HCT116 (cell line): ENCODE results near the gene SUGT1. TPM values are rescaled to one million over a fixed set of nuclear protein-coding genes. Genes with fewer than 3 reads are reported as not detected.

ENCODE experiments used
- ATAC-seq: fragments of 200-7000 bp; cut with Tn5 transposase; 2 replicates; pipeline ENCODE4 v1.9.1; 2020; ENCODE audit warnings: mild to moderate bottlenecking, moderate library complexity
- BruUV-seq: library from RNA; stranded (reverse); fragments of 400-500 nt; replicated peaks from 2 replicates; lab custom pipeline; 2021; lab: Mats Ljungman, UMichigan
- CTCF ChIA-PET: fragments of 300-600 bp; sonication (Branson Sonifier 250); formaldehyde crosslinking; loops from one replicate; lab custom pipeline; 2021; ENCODE audit warnings: antibody characterized with exemption; lab: Charles Lee
- POLR2A ChIA-PET: fragments of 300-600, 350-600 bp; sonication (Branson Sonifier 250); formaldehyde crosslinking; loops from one replicate; lab custom pipeline; 2021; ENCODE audit warnings: antibody characterized with exemption; lab: Charles Lee
- RAD21 ChIA-PET, 2 experiments: fragments of 300-600 bp; sonication (Branson Sonifier 250); formaldehyde crosslinking; loops; one replicate each; lab custom pipeline; 2023; ENCODE audit warnings: low total read pairs in 2 of 2; ENCODE audit not compliant: uncharacterized antibody in 2 of 2, unreplicated experiment in 2 of 2, low non-redundant PET in 1 of 2; lab: Charles Lee
- DNase-seq: peaks from one replicate; pipeline ENCODE4 v3.0.0-alpha.2; 2010; ENCODE audit warnings: low read depth, low spot score
- H2AFZ ChIP-seq: fragments of 200-600 bp; shearing (Covaris generic), sonication (generic); 2 replicates; pipeline ENCODE4 v1.6.1; 2017; ENCODE audit warnings: low read depth, mixed run types, mixed read lengths, antibody characterized with exemption, low read length; ENCODE audit not compliant: poor library complexity, severe bottlenecking
- H3K27ac ChIP-seq: 2 replicates; pipeline ENCODE4 v1.5.1; 2012; ENCODE audit warnings: low read depth, low read length
- H3K27me3 ChIP-seq: fragments of 200-600 bp; sonication (generic); 2 replicates; pipeline ENCODE4 v1.6.1; 2016; ENCODE audit warnings: mixed run types, low read length, mixed read lengths; ENCODE audit not compliant: insufficient read depth
- H3K36me3 ChIP-seq, 2 experiments: fragments of 200-500 bp in 1 of 2; fragments of 200-600 bp in 1 of 2; sonication (Bioruptor generic) in 1 of 2; sonication (generic) in 1 of 2; 2 replicates each; pipeline versions ENCODE4 v1.5.1 to v1.6.1; 2014 to 2016; ENCODE audit warnings: low read length in 2 of 2, inconsistent platforms in 1 of 2, mixed read lengths in 1 of 2, mixed run types in 1 of 2; ENCODE audit not compliant: insufficient read depth in 2 of 2, control insufficient read depth in 1 of 2
- H3K4me1 ChIP-seq, 2 experiments: fragments of 200-600 bp in 1 of 2; sonication (generic) in 1 of 2; 2 replicates each; pipeline versions ENCODE4 v1.5.1 to v1.6.1; 2012 to 2017; ENCODE audit warnings: low read length in 2 of 2, inconsistent platforms in 1 of 2, mild to moderate bottlenecking in 1 of 2, mixed read lengths in 1 of 2, mixed run types in 1 of 2, moderate library complexity in 1 of 2; ENCODE audit not compliant: insufficient read depth in 2 of 2, control insufficient read depth in 1 of 2
- H3K4me2 ChIP-seq: fragments of 200-600 bp; sonication (generic); 2 replicates; pipeline ENCODE4 v1.6.1; 2017; ENCODE audit warnings: mixed run types, low read length, mixed read lengths
- H3K4me3 ChIP-seq, 2 experiments: fragments of 200-600 bp in 1 of 2; sonication (generic) in 1 of 2; replicated peaks in 1 of 2; 2 replicates each; pipeline ENCODE4 v1.5.1; 2011 to 2016; ENCODE audit warnings: low read length in 2 of 2, control low read depth in 1 of 2, low read depth in 1 of 2, mild to moderate bottlenecking in 1 of 2, mixed read lengths in 1 of 2, mixed run types in 1 of 2
- H3K79me2 ChIP-seq: fragments of 200-600 bp; sonication (generic); 2 replicates; pipeline ENCODE4 v1.6.1; 2017; ENCODE audit warnings: mild to moderate bottlenecking, mixed run types, low read length, moderate library complexity, mixed read lengths; ENCODE audit not compliant: insufficient read depth
- H3K9ac ChIP-seq: fragments of 200-600 bp; sonication (generic); 2 replicates; pipeline ENCODE4 v1.6.1; 2016; ENCODE audit warnings: low read length, mixed read lengths
- H3K9me2 ChIP-seq: fragments of 200-600 bp; sonication (generic), shearing (Covaris generic); 2 replicates; pipeline ENCODE4 v1.6.1; 2017; ENCODE audit warnings: mixed run types, mild to moderate bottlenecking, moderate library complexity; ENCODE audit not compliant: insufficient read depth
- H3K9me3 ChIP-seq, 2 experiments: fragments of 200-500 bp in 1 of 2; fragments of 200-600 bp in 1 of 2; sonication (Bioruptor generic) in 1 of 2; sonication (generic) in 1 of 2; 2 replicates each; pipeline ENCODE4 v1.6.1; 2014 to 2017; ENCODE audit warnings: low read length in 2 of 2, mixed read lengths in 2 of 2, inconsistent platforms in 1 of 2, low read depth in 1 of 2, mild to moderate bottlenecking in 1 of 2, mixed run types in 1 of 2, moderate library complexity in 1 of 2; ENCODE audit not compliant: control insufficient read depth in 1 of 2, insufficient read depth in 1 of 2
- H4K20me1 ChIP-seq: fragments of 200-600 bp; sonication (generic), shearing (Covaris generic); 2 replicates; pipeline ENCODE4 v1.6.1; 2017; ENCODE audit warnings: mixed run types, mild to moderate bottlenecking, moderate library complexity; ENCODE audit not compliant: insufficient read depth
- CBX3 ChIP-seq: IDR thresholded peaks from 2 replicates; pipeline ENCODE4 v1.6.1; 2012; ENCODE audit warnings: low read depth
- CEBPB ChIP-seq: IDR thresholded peaks from 2 replicates; pipeline ENCODE4 v1.6.1; 2012; ENCODE audit warnings: low read depth
- EGR1 ChIP-seq: IDR thresholded peaks from 2 replicates; pipeline ENCODE4 v1.6.1; 2012; ENCODE audit warnings: low read depth
- EZH2 ChIP-seq: fragments of 200-600 bp; sonication (generic); IDR thresholded peaks from 2 replicates; pipeline ENCODE4 v1.6.1; 2017; ENCODE audit warnings: antibody characterized with exemption, mixed run types
- EZH2phosphoT487 ChIP-seq: fragments of 200-600 bp; IDR thresholded peaks from 2 replicates; pipeline ENCODE4 v1.6.1; 2018; ENCODE audit warnings: antibody characterized with exemption, borderline replicate concordance
- FOSL1 ChIP-seq: IDR thresholded peaks from 2 replicates; pipeline ENCODE4 v1.6.1; 2012; ENCODE audit warnings: low read depth
- JUND ChIP-seq: IDR thresholded peaks from 2 replicates; pipeline ENCODE4 v1.6.1; 2012
- POLR2A ChIP-seq: IDR thresholded peaks from 2 replicates; pipeline ENCODE4 v1.7.0; 2011; ENCODE audit warnings: borderline replicate concordance; ENCODE audit not compliant: insufficient read depth, insufficient read length; ENCODE audit errors: extremely low read depth
- POLR2AphosphoS5 ChIP-seq: IDR thresholded peaks from 2 replicates; pipeline ENCODE4 v1.6.1; 2011; ENCODE audit warnings: mild to moderate bottlenecking, low read depth, low read length, moderate library complexity
- RAD21 ChIP-seq: IDR thresholded peaks from 2 replicates; pipeline ENCODE4 v1.6.1; 2012; ENCODE audit warnings: low read depth, mild to moderate bottlenecking
- SIN3A ChIP-seq: IDR thresholded peaks from 2 replicates; pipeline ENCODE4 v1.6.1; 2012; ENCODE audit warnings: low read depth
- SRF ChIP-seq: IDR thresholded peaks from 2 replicates; pipeline ENCODE4 v1.6.1; 2012; ENCODE audit warnings: low read depth
- TCF7L2 ChIP-seq: IDR thresholded peaks from 2 replicates; pipeline ENCODE4 v1.7.0; 2011; ENCODE audit warnings: borderline replicate concordance, inconsistent platforms; ENCODE audit not compliant: insufficient read depth, insufficient read length; ENCODE audit errors: extremely low read depth
- YY1 ChIP-seq: IDR thresholded peaks from 2 replicates; pipeline ENCODE4 v1.6.1; 2011; ENCODE audit warnings: low read length, low read depth, moderate library complexity, mild to moderate bottlenecking; ENCODE audit not compliant: insufficient replicate concordance; ENCODE audit errors: extremely low read depth
- ZFX ChIP-seq: fragments of 450-650 bp; IDR thresholded peaks from 2 replicates; pipeline ENCODE4 v1.6.1; 2017
- ZNF274 ChIP-seq: fragments of 200-500 bp; sonication (Bioruptor generic); IDR thresholded peaks from 2 replicates; pipeline ENCODE4 v1.6.1; 2014; ENCODE audit warnings: mild to moderate bottlenecking, low read depth, low read length, inconsistent platforms
- intact Hi-C: fragments of 100-400 bp; cut with micrococcal nuclease; formaldehyde crosslinking; loops from 2 replicates; pipeline ENCODE4 v1.10.0; 2022
- total RNA-seq: library from RNA; stranded (reverse); gene quantifications from one replicate; pipeline ENCODE4 v1.2.1, GENCODE V29; 2021; ENCODE audit not compliant: unreplicated experiment
- TF ChIP-seq, protein P1 (sequence below): IDR thresholded peaks from 2 replicates; pipeline ENCODE4 v1.6.1; 2011; ENCODE audit warnings: mild to moderate bottlenecking, low read length, moderate library complexity; ENCODE audit not compliant: insufficient replicate concordance; ENCODE audit errors: extremely low read depth
- TF ChIP-seq, protein P2 (sequence below): IDR thresholded peaks from 2 replicates; pipeline ENCODE4 v1.6.1; 2012
- TF ChIP-seq, protein P3 (sequence below): IDR thresholded peaks from 2 replicates; pipeline ENCODE4 v1.6.1; 2012
- TF ChIP-seq, protein P4 (sequence below), 3 experiments: fragments of 200-600 bp in 1 of 3; sonication (generic) in 1 of 3; IDR thresholded peaks in 2 of 3; conservative IDR thresholded peaks in 1 of 3; 2 replicates each; pipeline ENCODE4 v1.5.1; 2012 to 2017; ENCODE audit warnings: low read depth in 2 of 3, low read length in 2 of 3, antibody characterized with exemption in 1 of 3, borderline replicate concordance in 1 of 3, control low read depth in 1 of 3, mild to moderate bottlenecking in 1 of 3, mixed read lengths in 1 of 3, mixed run types in 1 of 3, moderate library complexity in 1 of 3; ENCODE audit not compliant: insufficient read depth in 1 of 3

Gene SUGT1
- total RNA-seq, 1 experiment from 2014 or later: 75.6 TPM

DNA sequence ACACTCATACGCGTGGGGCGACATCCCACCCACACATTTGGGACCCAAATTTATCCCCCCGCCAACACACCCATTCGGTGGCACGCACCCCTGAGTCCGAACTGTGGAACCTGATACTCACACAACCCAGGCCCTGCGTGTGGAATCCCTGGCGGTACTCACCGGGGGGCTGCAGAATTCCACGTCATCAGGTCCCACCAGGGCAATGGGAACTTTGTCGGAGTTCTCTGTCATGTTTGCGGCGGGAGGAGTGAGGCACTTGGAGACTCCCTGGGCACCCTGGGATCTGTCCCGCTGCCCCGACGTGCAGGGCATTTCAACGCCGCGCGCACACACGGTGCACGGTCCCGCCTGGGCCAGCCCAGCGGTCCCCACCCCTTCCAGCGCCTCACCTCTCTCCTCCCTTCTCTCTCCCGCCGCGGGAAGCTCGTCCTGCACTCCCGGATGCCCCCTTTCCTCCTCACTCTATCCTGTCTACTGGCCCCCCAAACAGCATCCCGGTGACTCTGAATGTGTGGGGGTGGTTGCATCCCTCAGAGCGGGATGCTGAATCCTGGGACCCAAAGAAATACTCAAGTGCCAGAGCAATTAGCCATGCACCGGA, 86.9 kb downstream of the SUGT1 start, which contains the start of gene CNMD:
Gene CNMD, minus strand, starts transcription at position 353 of the 604 bp plus-strand sequence. Its CDS starts 119 bp downstream, at position 234.
- TF ChIP-seq TCF7L2 (no peak), EZH2 (no peak), ZNF274 (no peak), SRF (no peak), POLR2AphosphoS5 (no peak), RAD21 (no peak), EZH2phosphoT487 (no peak), FOSL1 (no peak), CEBPB (no peak), CBX3 (no peak), POLR2A (no peak), JUND (no peak), ZFX (no peak), YY1 (no peak), EGR1 (no peak), SIN3A (no peak)
- TF ChIP-seq, protein P1, sequence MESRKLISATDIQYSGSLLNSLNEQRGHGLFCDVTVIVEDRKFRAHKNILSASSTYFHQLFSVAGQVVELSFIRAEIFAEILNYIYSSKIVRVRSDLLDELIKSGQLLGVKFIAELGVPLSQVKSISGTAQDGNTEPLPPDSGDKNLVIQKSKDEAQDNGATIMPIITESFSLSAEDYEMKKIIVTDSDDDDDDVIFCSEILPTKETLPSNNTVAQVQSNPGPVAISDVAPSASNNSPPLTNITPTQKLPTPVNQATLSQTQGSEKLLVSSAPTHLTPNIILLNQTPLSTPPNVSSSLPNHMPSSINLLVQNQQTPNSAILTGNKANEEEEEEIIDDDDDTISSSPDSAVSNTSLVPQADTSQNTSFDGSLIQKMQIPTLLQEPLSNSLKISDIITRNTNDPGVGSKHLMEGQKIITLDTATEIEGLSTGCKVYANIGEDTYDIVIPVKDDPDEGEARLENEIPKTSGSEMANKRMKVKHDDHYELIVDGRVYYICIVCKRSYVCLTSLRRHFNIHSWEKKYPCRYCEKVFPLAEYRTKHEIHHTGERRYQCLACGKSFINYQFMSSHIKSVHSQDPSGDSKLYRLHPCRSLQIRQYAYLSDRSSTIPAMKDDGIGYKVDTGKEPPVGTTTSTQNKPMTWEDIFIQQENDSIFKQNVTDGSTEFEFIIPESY: no peak
- TF ChIP-seq, protein P2, sequence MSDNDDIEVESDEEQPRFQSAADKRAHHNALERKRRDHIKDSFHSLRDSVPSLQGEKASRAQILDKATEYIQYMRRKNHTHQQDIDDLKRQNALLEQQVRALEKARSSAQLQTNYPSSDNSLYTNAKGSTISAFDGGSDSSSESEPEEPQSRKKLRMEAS: no peak
- TF ChIP-seq, protein P3, sequence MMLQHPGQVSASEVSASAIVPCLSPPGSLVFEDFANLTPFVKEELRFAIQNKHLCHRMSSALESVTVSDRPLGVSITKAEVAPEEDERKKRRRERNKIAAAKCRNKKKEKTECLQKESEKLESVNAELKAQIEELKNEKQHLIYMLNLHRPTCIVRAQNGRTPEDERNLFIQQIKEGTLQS: no peak
- TF ChIP-seq, protein P4, sequence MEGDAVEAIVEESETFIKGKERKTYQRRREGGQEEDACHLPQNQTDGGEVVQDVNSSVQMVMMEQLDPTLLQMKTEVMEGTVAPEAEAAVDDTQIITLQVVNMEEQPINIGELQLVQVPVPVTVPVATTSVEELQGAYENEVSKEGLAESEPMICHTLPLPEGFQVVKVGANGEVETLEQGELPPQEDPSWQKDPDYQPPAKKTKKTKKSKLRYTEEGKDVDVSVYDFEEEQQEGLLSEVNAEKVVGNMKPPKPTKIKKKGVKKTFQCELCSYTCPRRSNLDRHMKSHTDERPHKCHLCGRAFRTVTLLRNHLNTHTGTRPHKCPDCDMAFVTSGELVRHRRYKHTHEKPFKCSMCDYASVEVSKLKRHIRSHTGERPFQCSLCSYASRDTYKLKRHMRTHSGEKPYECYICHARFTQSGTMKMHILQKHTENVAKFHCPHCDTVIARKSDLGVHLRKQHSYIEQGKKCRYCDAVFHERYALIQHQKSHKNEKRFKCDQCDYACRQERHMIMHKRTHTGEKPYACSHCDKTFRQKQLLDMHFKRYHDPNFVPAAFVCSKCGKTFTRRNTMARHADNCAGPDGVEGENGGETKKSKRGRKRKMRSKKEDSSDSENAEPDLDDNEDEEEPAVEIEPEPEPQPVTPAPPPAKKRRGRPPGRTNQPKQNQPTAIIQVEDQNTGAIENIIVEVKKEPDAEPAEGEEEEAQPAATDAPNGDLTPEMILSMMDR (IDR thresholded peaks at IDR 0.05 in 2 of 3, conservative IDR thresholded peaks at IDR 0.05 in 1 of 3; ENCODE audit: borderline replicate concordance in 1 of 3, insufficient read depth in 1 of 3, low read depth in 2 of 3, low read length in 2 of 3): no peak
- Histone ChIP-seq H3K36me3 (no peaks in the 10 kb centered on the region), H3K79me2 (no peaks in the 10 kb centered on the region), H3K4me3 (no peak within 1 kb of the TSS), H3K9me3 (no peaks in the 10 kb centered on the region), H3K9me2 (no peaks in the 10 kb centered on the region), H3K9ac (no peak within 1 kb of the TSS), H3K4me2 (no peak within 1 kb of the TSS), H4K20me1 (no peaks in the 10 kb centered on the region), H3K27me3 (no peaks in the 10 kb centered on the region; the same call in 1 of the 2 replicates), H2AFZ (no peak within 1 kb of the TSS), H3K27ac (no peak within 1 kb of the TSS), H3K4me1 (no peaks in the 10 kb centered on the region)
- CTCF ChIA-PET: no interaction called here
- BruUV-seq: no TSS peak
- RAD21 ChIA-PET: no interaction called here
- POLR2A ChIA-PET: no interaction called here
- intact Hi-C loops: no loop called here
- ATAC-seq: no peak
- DNase-seq: no peak
